Kidney epithelial cell (primary cell): ENCODE results near the gene LYPD5. TPM values are rescaled to one million over a fixed set of nuclear protein-coding genes. Genes with fewer than 3 reads are reported as not detected.

Experiments
- DNase-seq: peaks from one replicate; pipeline ENCODE4 v3.0.0-alpha.2; 2010; ENCODE audit warnings: low read depth
- H3K27me3 ChIP-seq: 2 replicates; pipeline ENCODE4 v1.6.0; 2011; ENCODE audit warnings: low read length; ENCODE audit not compliant: control insufficient read depth, insufficient read depth
- H3K36me3 ChIP-seq: 2 replicates; pipeline ENCODE4 v1.5.1; 2011; ENCODE audit warnings: low read length; ENCODE audit not compliant: control insufficient read depth, insufficient read depth
- H3K4me3 ChIP-seq: 2 replicates; pipeline ENCODE4 v1.5.1; 2011; ENCODE audit warnings: low read depth, mild to moderate bottlenecking, control low read depth, low read length
- total RNA-seq: library from RNA; depleted of rRNA; stranded (reverse); fragments of >200 nt; gene quantifications from 2 replicates; pipeline ENCODE4 v1.2.3, GENCODE V29; 2015
- TF ChIP-seq, protein P1 (sequence below): IDR thresholded peaks from 2 replicates; pipeline ENCODE4 v1.5.1; 2011; ENCODE audit warnings: mild to moderate bottlenecking, moderate library complexity, low read length, control low read depth, inconsistent platforms; ENCODE audit not compliant: insufficient read depth, poor library complexity, severe bottlenecking

LYPD5 gene
- total RNA-seq, 1 donor from 2014 or later, result 0.63 TPM

DNA sequence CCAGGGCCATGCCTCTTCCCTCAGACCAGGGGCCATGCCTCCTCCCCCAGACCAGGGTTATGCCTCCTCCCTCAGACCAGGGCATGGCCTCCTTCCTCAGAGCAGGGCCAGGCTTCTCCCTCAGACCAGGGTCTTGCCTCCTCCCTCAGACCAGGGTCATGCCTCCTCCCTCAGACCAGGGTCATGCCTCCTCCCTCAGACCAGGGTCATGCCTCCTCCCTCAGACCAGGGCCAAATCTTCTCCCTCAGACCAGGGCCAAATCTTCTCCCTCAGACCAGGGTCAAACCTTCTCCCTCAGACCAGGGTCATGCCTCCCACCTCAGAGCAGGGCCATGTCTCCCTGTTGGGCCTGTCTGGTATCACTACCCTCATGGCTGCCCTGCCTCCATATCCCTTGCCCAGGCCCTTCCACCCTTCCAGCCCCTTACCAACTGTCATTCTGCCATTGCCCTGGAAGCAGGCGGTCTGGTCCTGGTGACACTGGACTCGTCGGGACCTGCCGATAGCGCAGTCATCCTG is 4.2 kb downstream of the LYPD5 start:
- Histone ChIP-seq H3K36me3 (no peaks in the 10 kb centered on the region), H3K27me3 (peaks cover 2% of the 10 kb centered on the region), H3K4me3 (peak overlapping the region; percentile 28)
- TF ChIP-seq, protein P1, sequence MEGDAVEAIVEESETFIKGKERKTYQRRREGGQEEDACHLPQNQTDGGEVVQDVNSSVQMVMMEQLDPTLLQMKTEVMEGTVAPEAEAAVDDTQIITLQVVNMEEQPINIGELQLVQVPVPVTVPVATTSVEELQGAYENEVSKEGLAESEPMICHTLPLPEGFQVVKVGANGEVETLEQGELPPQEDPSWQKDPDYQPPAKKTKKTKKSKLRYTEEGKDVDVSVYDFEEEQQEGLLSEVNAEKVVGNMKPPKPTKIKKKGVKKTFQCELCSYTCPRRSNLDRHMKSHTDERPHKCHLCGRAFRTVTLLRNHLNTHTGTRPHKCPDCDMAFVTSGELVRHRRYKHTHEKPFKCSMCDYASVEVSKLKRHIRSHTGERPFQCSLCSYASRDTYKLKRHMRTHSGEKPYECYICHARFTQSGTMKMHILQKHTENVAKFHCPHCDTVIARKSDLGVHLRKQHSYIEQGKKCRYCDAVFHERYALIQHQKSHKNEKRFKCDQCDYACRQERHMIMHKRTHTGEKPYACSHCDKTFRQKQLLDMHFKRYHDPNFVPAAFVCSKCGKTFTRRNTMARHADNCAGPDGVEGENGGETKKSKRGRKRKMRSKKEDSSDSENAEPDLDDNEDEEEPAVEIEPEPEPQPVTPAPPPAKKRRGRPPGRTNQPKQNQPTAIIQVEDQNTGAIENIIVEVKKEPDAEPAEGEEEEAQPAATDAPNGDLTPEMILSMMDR, result no peak
- DNase-seq, result no peak

DNA sequence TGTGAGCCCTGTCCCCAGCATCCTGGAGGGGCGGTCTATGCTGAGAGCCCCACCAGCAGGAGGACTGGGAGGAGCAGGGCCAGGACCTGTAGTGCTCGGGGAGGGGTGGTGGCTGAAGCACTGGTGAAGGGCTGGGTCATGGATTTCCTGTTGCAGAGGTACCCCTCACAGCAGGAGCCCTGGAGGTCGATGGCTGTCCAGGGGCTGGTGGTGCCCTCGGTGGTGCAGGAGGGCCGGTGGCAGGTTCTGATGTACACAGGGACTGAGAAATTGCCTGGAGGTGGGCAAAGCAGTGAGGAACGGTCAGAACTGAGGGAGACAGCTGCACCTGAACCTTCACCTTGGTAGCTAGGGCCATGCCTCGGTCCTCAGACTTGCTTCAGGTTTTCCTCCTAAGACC is 4.7 kb downstream of the LYPD5 start:
- no peak for DNase-seq
- H3K4me3 ChIP-seq, result no peak overlapping the region
- peaks cover 2% of the 10 kb centered on the region for H3K27me3 ChIP-seq
- TF ChIP-seq, protein P1, result no peak
- no peaks in the 10 kb centered on the region for H3K36me3 ChIP-seq

DNA sequence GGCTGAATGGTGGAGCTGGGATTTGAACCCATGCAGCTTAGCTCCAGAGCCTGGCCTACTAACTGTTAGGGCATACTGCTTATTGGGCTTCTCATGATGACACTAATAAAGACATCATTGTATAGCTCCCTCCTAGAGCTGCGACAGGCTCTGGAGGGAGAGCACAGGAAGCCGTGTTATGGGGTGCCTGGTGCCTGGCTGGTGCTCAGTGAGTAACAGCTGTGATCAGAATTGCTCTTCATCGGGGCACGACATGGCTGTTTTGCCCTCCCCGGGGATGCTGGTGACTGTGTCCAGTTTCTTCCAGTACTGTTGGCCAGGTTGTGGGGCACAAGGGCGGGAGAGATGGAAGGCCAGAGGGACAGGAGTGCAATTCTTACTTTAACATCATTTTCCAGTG is 5.1 kb downstream of the LYPD5 start:
- Histone ChIP-seq H3K36me3 (no peaks in the 10 kb centered on the region), H3K27me3 (peaks cover 2% of the 10 kb centered on the region), H3K4me3 (no peak overlapping the region)
- TF ChIP-seq, protein P1, result no peak
- DNase-seq, result no peak

DNA sequence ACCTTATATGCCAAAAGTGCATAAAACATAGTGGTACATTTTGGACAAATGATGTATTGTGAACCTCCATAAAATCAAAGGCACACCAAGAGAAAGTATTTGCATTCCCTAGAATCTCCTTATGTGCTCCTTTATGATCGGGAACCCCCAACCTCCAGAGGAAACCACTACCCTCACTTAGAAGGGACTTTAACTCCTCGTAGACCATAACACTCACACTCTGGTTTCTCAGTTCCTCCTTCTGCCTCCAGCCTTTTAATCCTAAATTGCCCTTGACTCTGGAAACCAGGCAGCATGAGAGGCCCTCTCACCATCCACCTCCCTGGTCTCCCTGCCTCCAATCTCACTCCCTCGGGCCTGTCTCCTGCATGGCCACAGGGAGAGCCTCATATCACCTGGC is 11.7 kb downstream of the LYPD5 start:
- DNase-seq, result no peak
- TF ChIP-seq, protein P1, result no peak
- no peaks in the 10 kb centered on the region for H3K36me3 ChIP-seq
- no peak overlapping the region for H3K4me3 ChIP-seq
- no peaks in the 10 kb centered on the region for H3K27me3 ChIP-seq

DNA sequence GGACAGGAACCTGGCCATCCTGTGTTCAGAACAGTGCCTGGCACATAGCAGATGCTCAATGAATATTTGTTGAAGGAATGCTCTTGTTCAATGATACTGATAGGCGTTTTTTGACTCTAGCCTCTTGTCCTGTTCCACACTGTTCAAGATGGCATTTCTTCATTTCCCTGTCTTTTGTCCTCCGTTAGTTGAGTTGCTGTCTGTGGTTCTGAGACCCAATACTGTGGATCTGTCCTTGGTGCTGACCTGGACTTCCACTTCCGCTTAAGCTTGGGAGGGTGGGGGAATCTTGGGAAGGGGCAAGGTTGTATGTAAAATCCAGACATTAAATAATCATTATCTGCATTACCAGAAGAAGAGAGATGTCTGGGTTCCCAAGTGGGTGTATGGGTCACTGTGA is 13.2 kb downstream of the LYPD5 start:
- no peak for DNase-seq
- Histone ChIP-seq H3K4me3 (no peak overlapping the region), H3K27me3 (no peaks in the 10 kb centered on the region), H3K36me3 (no peaks in the 10 kb centered on the region)
- TF ChIP-seq, protein P1, result no peak

DNA sequence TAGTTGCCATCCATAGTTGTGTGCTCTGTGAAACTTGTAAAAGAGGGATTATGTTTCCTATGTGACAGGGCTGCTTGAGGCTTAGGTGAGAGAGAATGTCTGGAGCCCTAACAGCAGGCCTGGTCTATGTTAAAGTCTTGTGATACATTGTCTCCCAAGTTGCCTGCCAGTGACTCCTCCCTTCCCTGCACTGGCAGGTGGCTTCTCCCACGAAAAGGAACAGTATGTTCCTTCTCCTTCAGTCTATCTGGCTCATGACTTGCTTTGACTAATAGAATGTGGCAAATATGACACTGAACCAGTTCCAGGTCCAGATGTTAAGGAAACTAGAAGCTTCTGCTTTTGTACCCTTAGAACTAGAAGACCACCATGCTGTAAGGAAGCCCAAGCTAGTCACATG is 15.6 kb downstream of the LYPD5 start:
- no peaks in the 10 kb centered on the region for H3K36me3 ChIP-seq
- no peak for DNase-seq
- H3K27me3 ChIP-seq, result no peaks in the 10 kb centered on the region
- TF ChIP-seq, protein P1, result no peak
- no peak overlapping the region for H3K4me3 ChIP-seq
